ENCODE measurements around the gene SCN4A.
A peak's percentile ranks its signal among the peaks of the same experiment; 100 is the strongest.
"Not testable (repeated sequence)": the region's sequence is repeated elsewhere in the genome, so short reads cannot be mapped to it uniquely, and the experiment has no call there.

The SCN4A gene

GRCh38 chr17:63911657-63912100, 61.0 kb downstream of the SCN4A start:
- no peaks in the 10 kb centered on the region for H3K36me3 ChIP-seq (replicated peaks in 1 of 2; ENCODE audit: control insufficient read depth in 2 of 2, insufficient read depth in 2 of 2, low read length in 2 of 2)
- no peak overlapping the region for H2BK15ac ChIP-seq (ENCODE audit: low read length)
- no peaks in the 10 kb centered on the region for H3K9me3 ChIP-seq (replicated peaks in 1 of 2; ENCODE audit: control insufficient read depth in 2 of 2, insufficient read depth in 1 of 2, low read depth in 1 of 2, low read length in 2 of 2)

GRCh38 chr17:63911041-63911635, 61.6 kb downstream of the SCN4A start, which contains the start of gene CSHL1:
Gene CSHL1 (minus strand): TSS chr17:63911258. CDS start chr17:63911196, 62 bp downstream.
- Histone ChIP-seq H3K4me3 (ENCODE audit: low read length in 2 of 2) (no peak within 1 kb of the TSS), H3K36me3 (replicated peaks in 1 of 2; ENCODE audit: control insufficient read depth in 2 of 2, insufficient read depth in 2 of 2, low read length in 2 of 2) (no peaks in the 10 kb centered on the region), H3K23ac (ENCODE audit: low read depth, low read length, poor library complexity) (no peak within 1 kb of the TSS), H2BK12ac (ENCODE audit: low read length) (no peak within 1 kb of the TSS), H3K27ac (replicated peaks; ENCODE audit: low read length) (no peak within 1 kb of the TSS), H3K14ac (ENCODE audit: low read length) (no peak within 1 kb of the TSS), H4K91ac (ENCODE audit: low read depth, low read length, poor library complexity) (no peak within 1 kb of the TSS), H2BK5ac (ENCODE audit: low read length) (no peak within 1 kb of the TSS), H2AK5ac (ENCODE audit: low read depth, low read length) (no peak within 1 kb of the TSS), H3K9me3 (replicated peaks in 1 of 2; ENCODE audit: control insufficient read depth in 2 of 2, insufficient read depth in 1 of 2, low read depth in 1 of 2, low read length in 2 of 2) (no peaks in the 10 kb centered on the region), H2BK120ac (ENCODE audit: low read depth, low read length) (no peak within 1 kb of the TSS), H2AFZ (ENCODE audit: low read length) (no peak within 1 kb of the TSS), H3K18ac (ENCODE audit: low read length) (no peak within 1 kb of the TSS), H3K27me3 (ENCODE audit: control insufficient read depth in 3 of 3, insufficient read depth in 3 of 3, low read depth in 1 of 3, low read length in 3 of 3) (peaks cover 0 to 3% (median 0%) of the 10 kb centered on the region in 3 experiments), H3K4me1 (ENCODE audit: control insufficient read depth in 2 of 2, insufficient read depth in 1 of 2, low read depth in 1 of 2, low read length in 2 of 2) (no peaks in the 10 kb centered on the region), H3K9ac (ENCODE audit: low read depth, low read length, poor library complexity) (peak within 1 kb of the TSS; percentile 4), H3K4me2 (ENCODE audit: insufficient read depth, low read length, poor library complexity, severe bottlenecking) (no peak within 1 kb of the TSS), H2BK15ac (ENCODE audit: low read length) (no peak within 1 kb of the TSS), H4K8ac (ENCODE audit: low read depth, low read length) (no peak within 1 kb of the TSS), H3K4ac (ENCODE audit: low read length) (no peak within 1 kb of the TSS), H3K79me1 (ENCODE audit: low read depth, low read length) (no peaks in the 10 kb centered on the region)
- DNase-seq (ENCODE audit: low spot score) = no peak
- WGBS, 2 donors (ENCODE audit: extremely low coverage in 2 of 2, insufficient read length in 2 of 2, insufficient replicate concordance in 1 of 2) = no CpG with 5 or more reads among the region's 15 CpGs

More at GRCh38 chr17:63911657-63912100, 61.0 kb downstream of the SCN4A start:
- WGBS, 2 donors (ENCODE audit: extremely low coverage in 2 of 2, insufficient read length in 2 of 2, insufficient replicate concordance in 1 of 2) = no CpG with 5 or more reads among the region's 8 CpGs
- no peak overlapping the region for H3K14ac ChIP-seq (ENCODE audit: low read length)
- H2AK5ac ChIP-seq (ENCODE audit: low read depth, low read length) = no peak overlapping the region
- H3K23ac ChIP-seq (ENCODE audit: low read depth, low read length, poor library complexity) = no peak overlapping the region
- H3K27me3 ChIP-seq (ENCODE audit: control insufficient read depth in 3 of 3, insufficient read depth in 3 of 3, low read depth in 1 of 3, low read length in 3 of 3) = peaks cover 0 to 3% (median 0%) of the 10 kb centered on the region in 3 experiments
- H4K8ac ChIP-seq (ENCODE audit: low read depth, low read length) = no peak overlapping the region
- no peak overlapping the region for H4K91ac ChIP-seq (ENCODE audit: low read depth, low read length, poor library complexity)
- H3K79me1 ChIP-seq (ENCODE audit: low read depth, low read length) = no peaks in the 10 kb centered on the region
- no peak overlapping the region for H2AFZ ChIP-seq (ENCODE audit: low read length)
- H3K4me1 ChIP-seq (ENCODE audit: control insufficient read depth in 2 of 2, insufficient read depth in 1 of 2, low read depth in 1 of 2, low read length in 2 of 2) = no peaks in the 10 kb centered on the region
- H3K4me2 ChIP-seq (ENCODE audit: insufficient read depth, low read length, poor library complexity, severe bottlenecking) = no peak overlapping the region
- H2BK12ac ChIP-seq (ENCODE audit: low read length) = no peak overlapping the region
- H3K27ac ChIP-seq (replicated peaks; ENCODE audit: low read length) = no peak overlapping the region
- no peak overlapping the region for H3K4me3 ChIP-seq (ENCODE audit: low read length in 2 of 2)
- H3K9ac ChIP-seq (ENCODE audit: low read depth, low read length, poor library complexity) = no peak overlapping the region
- no peak overlapping the region for H3K4ac ChIP-seq (ENCODE audit: low read length)
- H2BK120ac ChIP-seq (ENCODE audit: low read depth, low read length) = no peak overlapping the region
- DNase-seq (ENCODE audit: low spot score) = peak; percentile 39
- H3K18ac ChIP-seq (ENCODE audit: low read length) = no peak overlapping the region
- no peak overlapping the region for H2BK5ac ChIP-seq (ENCODE audit: low read length)

GRCh38 chr17:63910096-63910495, 62.6 kb downstream of the SCN4A start:
- H4K8ac ChIP-seq (ENCODE audit: low read depth, low read length) = no peak overlapping the region
- H2BK15ac ChIP-seq (ENCODE audit: low read length) = no peak overlapping the region
- no CpG with 5 or more reads among the region's 14 CpGs for WGBS, 2 donors (ENCODE audit: extremely low coverage in 2 of 2, insufficient read length in 2 of 2, insufficient replicate concordance in 1 of 2)
- no peak overlapping the region for H2BK12ac ChIP-seq (ENCODE audit: low read length)
- no peak overlapping the region for H3K27ac ChIP-seq (replicated peaks; ENCODE audit: low read length)
- no peaks in the 10 kb centered on the region for H3K9me3 ChIP-seq (replicated peaks in 1 of 2; ENCODE audit: control insufficient read depth in 2 of 2, insufficient read depth in 1 of 2, low read depth in 1 of 2, low read length in 2 of 2)
- H3K79me1 ChIP-seq (ENCODE audit: low read depth, low read length) = no peaks in the 10 kb centered on the region
- H3K4me3 ChIP-seq (ENCODE audit: low read length in 2 of 2) = no peak overlapping the region
- H3K9ac ChIP-seq (ENCODE audit: low read depth, low read length, poor library complexity) = peak overlapping the region; percentile 4
- H3K14ac ChIP-seq (ENCODE audit: low read length) = no peak overlapping the region
- H3K27me3 ChIP-seq (ENCODE audit: control insufficient read depth in 3 of 3, insufficient read depth in 3 of 3, low read depth in 1 of 3, low read length in 3 of 3) = peaks cover 0 to 3% (median 0%) of the 10 kb centered on the region in 3 experiments
- H2BK120ac ChIP-seq (ENCODE audit: low read depth, low read length) = no peak overlapping the region
- H3K4ac ChIP-seq (ENCODE audit: low read length) = no peak overlapping the region
- H3K23ac ChIP-seq (ENCODE audit: low read depth, low read length, poor library complexity) = no peak overlapping the region
- no peak overlapping the region for H2AK5ac ChIP-seq (ENCODE audit: low read depth, low read length)
- H2BK5ac ChIP-seq (ENCODE audit: low read length) = no peak overlapping the region
- H2AFZ ChIP-seq (ENCODE audit: low read length) = no peak overlapping the region
- H3K18ac ChIP-seq (ENCODE audit: low read length) = no peak overlapping the region
- no peak for DNase-seq (ENCODE audit: low spot score)
- no peaks in the 10 kb centered on the region for H3K36me3 ChIP-seq (replicated peaks in 1 of 2; ENCODE audit: control insufficient read depth in 2 of 2, insufficient read depth in 2 of 2, low read length in 2 of 2)
- no peak overlapping the region for H4K91ac ChIP-seq (ENCODE audit: low read depth, low read length, poor library complexity)
- no peak overlapping the region for H3K4me2 ChIP-seq (ENCODE audit: insufficient read depth, low read length, poor library complexity, severe bottlenecking)
- no peaks in the 10 kb centered on the region for H3K4me1 ChIP-seq (ENCODE audit: control insufficient read depth in 2 of 2, insufficient read depth in 1 of 2, low read depth in 1 of 2, low read length in 2 of 2)

GRCh38 chr17:63909586-63909985, 63.1 kb downstream of the SCN4A start:
- not testable (repeated sequence) for H2BK12ac ChIP-seq (ENCODE audit: low read length); H2BK15ac ChIP-seq (ENCODE audit: low read length); DNase-seq (ENCODE audit: low spot score); H3K36me3 ChIP-seq (replicated peaks in 1 of 2; ENCODE audit: control insufficient read depth in 2 of 2, insufficient read depth in 2 of 2, low read length in 2 of 2); H2BK5ac ChIP-seq (ENCODE audit: low read length); H2AFZ ChIP-seq (ENCODE audit: low read length); H3K23ac ChIP-seq (ENCODE audit: low read depth, low read length, poor library complexity); H3K4me1 ChIP-seq (ENCODE audit: control insufficient read depth in 2 of 2, insufficient read depth in 1 of 2, low read depth in 1 of 2, low read length in 2 of 2); H4K8ac ChIP-seq (ENCODE audit: low read depth, low read length); H3K9ac ChIP-seq (ENCODE audit: low read depth, low read length, poor library complexity); H3K14ac ChIP-seq (ENCODE audit: low read length); H3K27ac ChIP-seq (replicated peaks; ENCODE audit: low read length); H2AK5ac ChIP-seq (ENCODE audit: low read depth, low read length); H3K18ac ChIP-seq (ENCODE audit: low read length); H3K79me1 ChIP-seq (ENCODE audit: low read depth, low read length); H3K4me3 ChIP-seq (ENCODE audit: low read length in 2 of 2); H3K9me3 ChIP-seq (replicated peaks in 1 of 2; ENCODE audit: control insufficient read depth in 2 of 2, insufficient read depth in 1 of 2, low read depth in 1 of 2, low read length in 2 of 2); H3K27me3 ChIP-seq (ENCODE audit: control insufficient read depth in 3 of 3, insufficient read depth in 3 of 3, low read depth in 1 of 3, low read length in 3 of 3); H4K91ac ChIP-seq (ENCODE audit: low read depth, low read length, poor library complexity); H2BK120ac ChIP-seq (ENCODE audit: low read depth, low read length); H3K4me2 ChIP-seq (ENCODE audit: insufficient read depth, low read length, poor library complexity, severe bottlenecking); H3K4ac ChIP-seq (ENCODE audit: low read length)
- WGBS, 2 donors (ENCODE audit: extremely low coverage in 2 of 2, insufficient read length in 2 of 2, insufficient replicate concordance in 1 of 2) = no CpG with 5 or more reads among the region's 10 CpGs
